ES-I3 (cell line): ENCODE results near the gene KLF7.

ENCODE experiments used
- H3K36me3 ChIP-seq: 2 replicates; pipeline ENCODE4 v1.6.1; 2013; ENCODE audit warnings: mild to moderate bottlenecking, low read length, control low read depth, moderate library complexity; ENCODE audit not compliant: insufficient read depth
- H3K4me1 ChIP-seq: 2 replicates; pipeline ENCODE4 v1.6.1; 2013; ENCODE audit warnings: mild to moderate bottlenecking, control low read depth, low read length; ENCODE audit not compliant: insufficient read depth
- H3K9ac ChIP-seq: 2 replicates; pipeline ENCODE4 v1.6.1; 2013; ENCODE audit warnings: low read depth, mild to moderate bottlenecking, low read length, moderate library complexity
- H3K9me3 ChIP-seq: 2 replicates; pipeline ENCODE4 v1.6.1; 2013; ENCODE audit warnings: mild to moderate bottlenecking, low read length, moderate library complexity; ENCODE audit not compliant: control insufficient read depth, insufficient read depth

The KLF7 gene

DNA sequence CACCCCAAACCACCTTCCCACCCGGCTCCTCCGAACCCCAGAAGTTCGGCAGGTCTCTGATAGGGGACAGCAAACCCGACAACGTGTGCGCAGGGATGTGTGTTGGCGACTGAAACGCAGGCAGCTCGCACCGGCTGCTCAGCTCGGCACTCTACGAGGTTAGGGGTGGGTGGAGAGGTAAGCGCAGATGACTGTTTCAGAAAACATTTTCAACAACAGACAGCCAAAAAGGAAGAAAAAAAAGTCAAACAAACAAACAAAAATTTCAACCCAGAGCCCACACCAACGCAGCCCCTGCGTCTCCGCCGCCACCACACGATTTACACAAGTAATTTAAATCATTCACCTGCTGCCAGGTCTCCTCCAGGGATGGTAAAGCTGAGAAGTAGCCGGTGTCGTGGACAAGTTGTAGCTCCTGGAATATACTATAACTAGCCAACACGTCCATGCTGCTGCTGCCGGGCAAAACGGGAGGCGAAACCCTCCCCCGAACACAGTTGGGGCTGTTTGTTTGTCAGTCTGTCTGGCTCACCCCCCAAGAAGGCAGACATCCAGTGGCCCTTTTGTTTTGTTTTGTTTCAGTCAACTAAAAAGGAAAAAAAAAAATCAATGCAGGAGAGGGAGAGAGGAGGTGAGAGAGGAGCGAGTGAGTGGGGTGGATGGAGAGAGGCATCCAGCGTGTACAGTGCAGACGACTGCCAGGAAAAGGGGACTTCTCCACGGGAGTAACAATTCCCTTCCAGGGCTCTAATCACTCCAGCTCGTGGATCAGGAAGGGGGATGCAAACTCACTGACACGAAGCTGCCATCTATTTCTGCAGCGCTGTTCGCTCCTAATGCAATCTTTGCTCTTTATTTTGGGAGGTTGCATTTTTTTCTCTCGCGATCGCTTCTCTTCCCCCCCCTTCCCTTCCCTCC lies at the start of gene KLF7:
TSS of gene KLF7 (minus strand) at position 828 of the 918 bp plus-strand sequence. CDS start at position 448, 380 bp downstream.
- Histone ChIP-seq H3K9me3 (no peaks in the 10 kb centered on the region), H3K9ac (peak within 1 kb of the TSS; percentile 99), H3K4me1 (peaks cover 31% of the 10 kb centered on the region), H3K36me3 (peaks cover 3% of the 10 kb centered on the region; the same call in 1 of the 2 replicates)

DNA sequence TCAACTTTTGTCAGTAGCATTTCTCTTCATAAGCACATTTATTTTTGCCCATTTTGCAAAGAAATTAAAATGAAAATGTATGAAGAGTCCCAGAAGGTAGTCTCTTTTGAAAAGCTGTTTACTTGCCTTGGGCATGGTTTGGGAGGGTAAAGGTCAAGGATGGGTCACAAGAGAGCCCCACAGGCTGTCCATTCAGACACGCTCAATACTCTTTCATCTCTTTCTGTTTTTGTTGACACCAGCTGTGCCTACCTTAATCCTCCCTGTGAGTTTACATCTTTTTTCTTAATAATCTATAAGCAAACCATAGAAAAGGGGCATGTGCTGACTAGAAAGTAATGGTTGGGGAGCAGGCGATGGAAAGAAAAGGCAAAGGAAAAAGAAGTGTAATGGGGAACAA lies 49.6 kb upstream of the KLF7 start:
- Histone ChIP-seq H3K9ac (no peak overlapping the region), H3K4me1 (peaks cover 7% of the 10 kb centered on the region), H3K36me3 (no peaks in the 10 kb centered on the region), H3K9me3 (no peaks in the 10 kb centered on the region)

DNA sequence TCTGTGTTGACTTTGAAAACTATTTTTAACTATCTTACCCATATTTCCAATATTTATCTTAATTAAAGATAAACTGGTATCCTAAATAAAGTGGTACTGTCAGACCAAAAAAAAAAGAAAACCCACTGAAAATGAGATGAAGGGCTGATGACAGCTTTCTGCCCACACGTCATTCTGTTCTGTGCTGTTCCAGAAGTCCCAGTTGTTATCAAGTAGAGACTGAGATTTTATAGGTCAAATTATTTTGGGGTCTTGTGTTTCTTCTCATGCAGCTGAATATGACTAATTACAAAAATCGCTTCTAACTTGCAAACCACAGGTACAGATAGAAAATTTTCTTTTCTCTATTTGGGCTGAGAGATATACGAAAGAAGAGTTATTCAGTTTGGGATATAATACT lies 48.7 kb upstream of the KLF7 start:
- peaks cover 7% of the 10 kb centered on the region for H3K4me1 ChIP-seq
- H3K36me3 ChIP-seq = no peaks in the 10 kb centered on the region
- H3K9me3 ChIP-seq = 0 out of 2 replicates have a peak, but pooled peaks cover 2% of the 10 kb centered on the region
- no peak overlapping the region for H3K9ac ChIP-seq

DNA sequence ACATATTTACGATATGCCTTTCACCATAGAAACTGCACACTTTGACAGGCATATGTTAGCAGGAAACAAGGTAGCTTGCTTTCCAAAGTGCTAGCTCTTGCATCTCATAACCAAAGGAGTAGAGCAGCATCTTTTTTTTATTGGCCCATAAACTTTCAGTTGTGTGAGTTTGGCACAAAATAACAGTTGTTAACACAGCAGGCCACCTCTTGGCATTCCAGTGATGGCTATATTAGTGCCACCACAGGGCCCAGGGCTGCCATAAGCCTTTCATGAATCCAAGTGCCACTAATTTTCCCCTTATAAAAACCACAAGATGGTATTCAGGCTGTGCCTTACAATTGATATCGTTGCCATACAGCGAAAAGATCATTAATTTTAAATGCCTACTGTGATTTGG lies 40.3 kb upstream of the KLF7 start:
- H3K36me3 ChIP-seq = no peaks in the 10 kb centered on the region
- no peak overlapping the region for H3K9ac ChIP-seq
- H3K4me1 ChIP-seq = no peaks in the 10 kb centered on the region
- H3K9me3 ChIP-seq = 0 out of 2 replicates have a peak, but pooled peaks cover 2% of the 10 kb centered on the region

DNA sequence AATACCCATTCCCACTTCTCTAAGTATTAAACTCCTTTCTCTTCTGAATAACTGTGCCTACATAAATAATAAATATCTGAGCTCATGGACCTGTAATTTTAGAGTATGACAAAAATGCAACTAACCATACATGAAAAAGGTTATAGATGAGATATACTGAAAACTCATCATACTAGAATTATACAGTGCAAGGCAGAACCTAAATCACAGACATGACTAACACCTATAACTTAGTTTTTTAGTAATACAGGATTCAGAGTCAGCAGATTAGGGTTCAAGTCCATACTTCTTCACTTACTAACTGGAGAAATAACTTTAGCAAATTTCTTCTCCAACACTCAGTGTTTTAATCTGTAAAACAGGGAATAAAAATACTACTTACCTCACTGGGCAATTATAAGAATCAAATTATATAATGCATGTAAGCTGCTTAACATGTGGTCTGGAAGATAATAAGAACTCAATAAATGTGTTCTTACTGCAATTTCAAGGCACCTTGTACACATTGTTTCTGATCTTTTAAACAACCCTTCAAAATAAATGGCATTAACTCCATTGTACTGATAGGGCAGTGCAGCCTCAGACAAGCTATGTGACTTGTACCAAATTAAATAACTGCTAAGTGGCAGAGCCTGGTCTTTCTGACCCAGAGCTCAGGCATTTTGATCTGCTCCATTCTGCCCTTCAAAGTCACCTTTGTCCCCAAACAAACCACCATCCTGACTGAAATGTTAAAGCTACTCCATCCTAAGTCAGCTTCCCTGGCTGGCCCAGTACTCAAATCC lies 39.6 kb upstream of the KLF7 start:
- Histone ChIP-seq H3K9ac (no peak overlapping the region), H3K36me3 (no peaks in the 10 kb centered on the region), H3K4me1 (no peaks in the 10 kb centered on the region), H3K9me3 (0 out of 2 replicates have a peak, but pooled peaks cover 2% of the 10 kb centered on the region)

DNA sequence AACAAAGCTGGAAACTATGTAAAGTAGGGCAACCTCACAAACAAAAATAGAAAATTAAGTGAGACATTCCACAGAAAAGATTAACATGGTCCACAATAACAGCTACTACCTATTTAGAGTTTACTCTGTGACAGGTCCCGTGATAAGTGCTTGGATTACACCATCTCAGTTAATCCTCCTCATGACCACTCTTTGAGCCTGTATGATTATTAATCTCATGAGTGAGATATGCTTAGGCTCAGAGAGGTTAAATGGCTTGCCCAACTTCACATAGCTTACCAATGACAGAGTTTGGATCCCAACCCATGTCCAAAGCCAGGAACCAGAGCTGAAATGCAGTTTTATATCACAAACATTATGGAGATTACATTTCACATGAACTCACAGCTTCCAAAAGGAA lies 37.3 kb upstream of the KLF7 start:
- H3K9me3 ChIP-seq = no peaks in the 10 kb centered on the region
- H3K36me3 ChIP-seq = no peaks in the 10 kb centered on the region
- no peak overlapping the region for H3K9ac ChIP-seq
- no peaks in the 10 kb centered on the region for H3K4me1 ChIP-seq

DNA sequence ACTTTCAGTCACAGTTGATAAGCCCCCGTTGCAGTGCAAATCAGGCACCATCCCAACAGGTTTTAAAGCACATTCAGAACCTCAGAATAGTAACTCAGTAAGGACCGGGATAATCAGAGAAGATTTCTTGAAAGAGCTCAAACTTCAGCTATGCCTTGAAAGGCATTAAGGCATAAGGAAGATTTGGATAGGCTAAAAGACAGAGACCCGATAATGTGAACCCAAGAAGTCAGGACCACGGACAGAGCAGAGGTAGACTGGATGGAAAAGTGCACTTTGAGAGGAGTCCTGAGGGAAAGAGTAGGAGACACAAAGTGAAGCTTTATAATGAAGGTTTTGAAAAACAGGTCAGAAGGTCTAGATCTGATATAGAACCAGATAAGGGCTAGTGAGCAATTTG lies 36.9 kb upstream of the KLF7 start:
- Histone ChIP-seq H3K9me3 (no peaks in the 10 kb centered on the region), H3K4me1 (no peaks in the 10 kb centered on the region), H3K9ac (no peak overlapping the region), H3K36me3 (no peaks in the 10 kb centered on the region)

DNA sequence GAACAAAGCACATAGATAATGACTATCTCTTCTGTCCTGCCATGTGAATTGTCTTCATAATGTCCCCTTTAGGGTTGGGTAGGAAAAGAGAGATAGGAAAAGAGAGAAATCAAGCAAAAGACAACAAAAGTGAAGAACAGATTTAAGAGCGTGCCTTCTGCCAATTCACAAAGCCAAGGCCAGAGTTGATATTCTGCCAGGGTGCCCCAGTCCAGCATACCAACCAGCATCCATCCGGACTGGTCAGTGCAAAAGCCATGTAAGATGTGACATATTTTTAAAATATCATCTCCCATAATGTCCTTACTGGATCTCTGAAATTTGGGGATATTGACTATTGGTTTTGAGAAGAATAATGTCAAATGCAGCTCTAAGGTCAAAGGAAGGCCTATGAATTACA lies 35.7 kb upstream of the KLF7 start:
- Histone ChIP-seq H3K9ac (no peak overlapping the region), H3K9me3 (no peaks in the 10 kb centered on the region), H3K36me3 (no peaks in the 10 kb centered on the region), H3K4me1 (no peaks in the 10 kb centered on the region)

DNA sequence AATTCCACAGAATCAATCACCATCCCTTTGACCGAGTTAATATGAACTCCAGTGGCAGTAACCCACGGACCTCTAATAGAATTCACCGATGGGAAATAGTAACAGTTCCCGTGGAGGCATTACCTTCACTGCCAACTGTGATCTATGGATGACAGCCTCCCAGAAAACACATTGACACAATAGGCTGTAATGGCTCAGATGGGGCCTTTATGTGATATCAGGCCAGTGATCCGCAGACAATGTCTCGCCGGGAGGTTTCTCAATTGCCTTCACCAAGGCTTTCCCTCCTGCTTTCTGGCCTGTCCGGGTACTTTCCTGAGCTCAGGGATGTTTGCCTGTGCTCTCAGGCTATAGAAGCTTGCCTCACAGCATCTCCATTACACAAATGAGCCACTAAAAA lies 34.4 kb upstream of the KLF7 start:
- Histone ChIP-seq H3K9me3 (no peaks in the 10 kb centered on the region), H3K4me1 (no peaks in the 10 kb centered on the region), H3K9ac (no peak overlapping the region), H3K36me3 (no peaks in the 10 kb centered on the region)

DNA sequence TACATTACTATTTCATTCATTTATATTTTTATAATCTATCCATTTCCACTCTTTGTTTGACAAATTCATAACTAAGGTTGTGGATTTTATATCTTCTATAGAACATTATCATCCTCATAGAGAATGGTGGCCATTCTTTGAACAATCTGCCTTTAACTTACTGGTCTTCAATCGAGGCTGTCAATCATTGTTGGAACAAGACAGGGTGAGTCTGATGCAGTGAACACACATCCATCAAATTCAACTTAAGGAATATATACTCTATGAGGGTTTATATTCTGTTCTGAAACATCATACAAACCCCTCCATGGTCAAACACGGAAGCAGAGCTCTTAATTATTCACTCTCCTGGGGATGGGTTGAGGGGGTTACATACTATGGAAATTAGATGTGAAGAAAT lies 28.3 kb upstream of the KLF7 start:
- Histone ChIP-seq H3K4me1 (peaks cover 8% of the 10 kb centered on the region; the same call in 1 of the 2 replicates), H3K36me3 (no peaks in the 10 kb centered on the region), H3K9me3 (no peaks in the 10 kb centered on the region), H3K9ac (no peak overlapping the region)

DNA sequence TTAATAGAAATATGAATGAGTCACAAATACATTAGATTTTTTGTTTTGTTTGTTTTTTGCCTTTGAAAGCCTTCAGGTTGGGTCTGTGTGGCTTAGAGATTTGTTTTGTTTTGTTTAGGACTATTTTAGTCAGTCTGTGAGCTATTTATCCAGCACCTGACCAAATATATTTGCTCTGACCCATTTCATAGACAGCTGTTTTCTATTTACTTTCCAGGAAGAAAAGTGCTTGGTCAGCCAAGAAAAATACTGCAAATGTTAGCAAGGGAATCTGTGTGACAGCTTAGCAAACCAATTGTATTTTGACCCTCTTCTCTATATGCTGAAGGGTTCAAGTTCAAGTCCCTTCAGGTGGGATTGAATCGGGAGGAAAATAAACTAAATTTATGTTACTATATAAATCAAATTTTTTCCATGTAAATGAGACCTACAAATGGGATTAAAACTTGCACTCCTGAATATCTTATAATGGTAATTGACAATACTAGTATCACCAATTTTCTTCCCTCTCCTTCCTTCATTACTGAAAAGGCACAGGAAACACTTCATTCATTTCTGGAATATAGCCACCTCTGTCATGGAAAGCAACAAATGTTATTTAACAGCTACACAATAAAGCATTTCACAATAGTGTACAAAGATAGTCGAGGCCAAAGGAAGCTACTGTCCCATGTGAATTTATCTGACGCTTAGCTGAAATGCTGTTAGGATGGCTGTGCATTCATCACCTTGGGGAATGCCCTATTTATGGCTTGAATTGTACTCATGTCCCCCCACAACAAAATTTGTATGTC lies 23.1 kb upstream of the KLF7 start:
- H3K9me3 ChIP-seq = no peaks in the 10 kb centered on the region
- no peaks in the 10 kb centered on the region for H3K36me3 ChIP-seq
- H3K4me1 ChIP-seq = peaks cover 8% of the 10 kb centered on the region
- H3K9ac ChIP-seq = no peak overlapping the region

DNA sequence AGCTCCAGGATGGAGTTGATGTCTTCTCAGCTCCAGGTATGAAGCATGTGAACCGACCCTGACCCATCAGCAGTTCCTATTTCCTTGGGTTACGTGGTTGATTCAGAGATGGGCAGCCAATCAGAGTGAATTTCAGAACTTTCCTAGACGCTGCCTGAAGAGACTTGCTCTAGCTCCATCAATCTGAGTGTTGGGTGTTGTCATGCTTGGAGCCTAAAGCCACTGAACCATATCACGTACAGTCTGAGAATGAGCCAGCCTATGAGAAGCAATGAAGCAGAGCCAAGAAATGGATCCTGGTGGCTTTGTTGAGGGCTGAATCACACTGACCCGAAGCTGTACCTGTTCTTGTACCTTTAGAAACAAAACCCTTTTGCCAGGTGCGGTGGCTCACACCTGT lies 19.6 kb upstream of the KLF7 start:
- no peak overlapping the region for H3K9ac ChIP-seq
- H3K4me1 ChIP-seq = no peaks in the 10 kb centered on the region; the same call in 1 of the 2 replicates
- no peaks in the 10 kb centered on the region for H3K9me3 ChIP-seq
- H3K36me3 ChIP-seq = no peaks in the 10 kb centered on the region

DNA sequence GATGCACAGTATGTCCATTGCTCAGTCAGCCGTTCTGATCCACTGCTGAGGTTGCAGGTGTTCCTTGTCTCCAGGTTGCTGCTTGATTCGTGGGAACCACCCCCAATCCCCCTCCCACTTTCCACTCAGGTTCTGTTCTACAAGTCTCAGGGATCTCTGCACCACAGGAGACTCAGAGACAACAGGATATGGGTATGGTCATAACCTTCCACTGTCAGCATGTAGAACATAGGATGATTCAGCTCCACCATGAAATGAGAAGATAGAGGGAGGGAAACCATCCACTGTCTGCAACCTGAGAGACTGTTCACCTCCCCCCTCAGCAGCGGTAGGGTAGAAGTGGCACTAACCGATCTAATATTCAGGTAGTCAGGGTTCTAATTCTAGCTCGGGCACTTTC lies 19.0 kb upstream of the KLF7 start:
- H3K9ac ChIP-seq = no peak overlapping the region
- H3K36me3 ChIP-seq = no peaks in the 10 kb centered on the region
- no peaks in the 10 kb centered on the region; the same call in 1 of the 2 replicates for H3K4me1 ChIP-seq
- no peaks in the 10 kb centered on the region for H3K9me3 ChIP-seq

DNA sequence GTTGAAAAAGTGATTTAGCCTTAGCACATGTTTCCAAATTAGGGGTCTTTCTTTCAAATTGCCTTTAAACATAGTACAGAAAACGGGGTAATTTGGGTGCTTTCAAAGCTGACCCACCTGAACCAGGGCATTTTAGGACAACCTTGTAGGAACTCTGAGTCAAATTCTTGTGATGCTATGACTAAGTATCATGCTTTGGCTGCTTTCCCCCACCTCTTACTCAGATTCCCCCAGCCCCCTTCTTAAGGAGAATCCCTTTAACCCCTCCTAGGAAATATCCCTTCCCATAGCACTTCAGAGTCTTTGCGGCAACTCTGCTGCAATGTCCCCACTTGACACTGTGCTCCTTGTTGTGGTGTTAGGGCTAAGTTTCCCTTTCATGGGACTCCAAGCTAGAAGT lies 18.6 kb upstream of the KLF7 start:
- Histone ChIP-seq H3K9me3 (no peaks in the 10 kb centered on the region), H3K36me3 (no peaks in the 10 kb centered on the region), H3K4me1 (no peaks in the 10 kb centered on the region; the same call in 1 of the 2 replicates), H3K9ac (no peak overlapping the region)
